DND-41 (cell line): ENCODE data around the gene LEF1.

Experiments used
- CTCF ChIP-seq: IDR thresholded peaks from 2 replicates; pipeline ENCODE4 v1.5.1; 2012; ENCODE audit warnings: borderline replicate concordance, low read length, moderate library complexity, mild to moderate bottlenecking; ENCODE audit not compliant: poor library complexity, severe bottlenecking; ENCODE audit errors: extremely low read depth
- EZH2 ChIP-seq: IDR thresholded peaks from 3 replicates; pipeline ENCODE4 v1.6.1; 2012; ENCODE audit warnings: borderline replicate concordance, low read depth, mild to moderate bottlenecking, moderate library complexity, low read length, inconsistent platforms; ENCODE audit not compliant: severe bottlenecking

DNA sequence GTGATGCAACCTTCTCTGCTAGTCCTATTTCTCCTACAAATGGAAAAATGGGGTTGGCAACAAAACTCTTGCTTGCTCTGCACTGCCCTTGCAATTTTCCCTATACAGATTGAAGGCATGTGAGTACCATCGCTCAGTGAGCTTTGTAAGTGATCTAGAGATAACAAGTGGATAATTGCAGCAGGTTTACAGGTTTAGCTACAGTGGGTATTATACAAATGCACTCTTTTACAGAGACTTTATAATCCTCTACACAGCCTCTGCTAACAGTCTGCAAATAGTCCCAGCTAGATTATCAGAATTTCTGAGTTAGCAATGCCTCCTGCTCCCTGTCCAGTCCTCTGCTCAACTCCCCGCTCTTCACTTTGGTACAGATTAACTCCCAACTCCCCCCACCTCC, 11.1 kb downstream of the LEF1 start:
- no peak for TF ChIP-seq EZH2
- no peak for TF ChIP-seq CTCF
